T-helper 2 cell (primary cell): ENCODE measurements around the gene WASHC2A.
"Not testable (repeated sequence)": the region's sequence is repeated elsewhere in the genome, so short reads cannot be mapped to it uniquely, and the experiment has no call there.

Experiments
- DNase-seq, 5 experiments: peaks; one replicate each; pipeline versions ENCODE4 v3.0.0 to v3.0.0-alpha.2; 2012 to 2022
- total RNA-seq, 2 donors: gene quantifications; one replicate each; lab custom pipeline; 2026; lab: John Stamatoyannopoulos, UW

Gene WASHC2A
- total RNA-seq: 50.5 to 77.6 reads per million in 2 donors

GRCh38 chr10:50067546-50068351 is at the start of gene WASHC2A:
TSS of gene WASHC2A (plus strand) at chr10:50067954. CDS start at chr10:50068006, 52 bp downstream.
- peak; percentile 81 to 94 (median 91) for DNase-seq

DNA sequence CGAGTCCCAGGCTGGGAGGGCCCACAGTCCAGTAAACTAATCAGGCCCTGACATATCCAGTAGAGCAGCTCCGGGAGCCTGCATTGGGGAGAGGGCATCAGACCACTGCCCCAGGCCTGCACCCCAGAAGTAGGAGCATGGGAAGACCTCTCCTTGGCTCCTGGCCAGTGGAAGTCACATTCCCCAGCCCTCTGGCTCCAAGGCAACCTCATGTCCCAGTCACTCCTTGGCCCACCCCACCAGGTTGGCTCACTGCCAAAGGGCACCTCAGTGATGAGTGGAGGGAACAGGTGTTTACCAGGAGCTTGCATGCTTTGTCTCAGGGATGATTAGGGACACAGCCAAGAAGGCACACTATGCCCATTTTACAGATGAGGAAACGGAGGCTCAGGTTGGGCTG is 48.5 kb upstream of the WASHC2A start:
- not testable (repeated sequence) for DNase-seq

DNA sequence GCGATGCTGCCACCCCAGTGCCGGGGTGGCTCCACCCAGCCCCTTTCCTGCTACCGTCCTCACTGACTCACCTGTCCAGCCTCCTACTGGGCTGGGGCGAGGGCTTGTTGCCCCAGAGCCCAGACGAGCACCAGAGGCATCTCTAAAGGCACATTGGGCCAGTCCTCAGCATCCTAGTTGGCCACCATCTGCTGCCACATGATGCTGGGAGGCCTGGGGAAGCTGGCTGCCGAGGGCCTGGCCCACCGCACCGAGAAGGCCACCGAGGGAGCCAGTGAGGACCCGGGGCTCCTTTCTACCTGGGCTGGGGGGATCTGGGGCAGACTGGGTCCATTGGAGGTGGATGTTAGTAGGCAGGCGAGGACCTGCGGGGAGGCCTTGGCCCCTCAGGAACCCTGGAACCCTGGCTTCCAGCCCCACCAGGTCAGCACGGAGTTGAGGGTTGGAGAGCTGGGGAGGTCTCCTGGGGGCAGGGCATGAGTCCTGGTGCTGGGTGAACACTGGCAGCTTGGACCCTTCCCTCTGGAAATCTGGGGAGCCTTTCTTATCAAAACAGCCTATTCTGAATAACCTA is 47.2 kb upstream of the WASHC2A start:
- not testable (repeated sequence) for DNase-seq

DNA sequence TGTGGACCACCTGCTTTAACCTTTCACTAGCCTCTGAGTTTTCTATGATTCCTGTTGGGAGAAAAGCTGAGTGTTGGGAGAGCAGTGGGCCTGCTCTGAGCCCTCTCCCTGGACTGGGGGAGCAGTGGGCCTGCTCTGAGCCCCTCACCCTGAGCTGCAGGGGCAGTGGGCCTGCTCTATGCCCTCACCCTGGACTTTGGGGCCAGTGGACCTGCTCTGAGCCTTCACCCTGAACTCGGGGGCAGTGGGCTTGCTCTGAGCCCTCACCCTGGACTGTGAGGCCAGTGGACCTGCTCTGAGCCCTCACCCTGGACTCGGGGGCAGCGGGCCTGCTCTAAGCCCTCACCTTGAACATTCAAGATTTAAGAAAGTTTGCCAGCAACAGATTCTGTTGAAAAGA is 46.1 kb upstream of the WASHC2A start:
- no peak for DNase-seq

DNA sequence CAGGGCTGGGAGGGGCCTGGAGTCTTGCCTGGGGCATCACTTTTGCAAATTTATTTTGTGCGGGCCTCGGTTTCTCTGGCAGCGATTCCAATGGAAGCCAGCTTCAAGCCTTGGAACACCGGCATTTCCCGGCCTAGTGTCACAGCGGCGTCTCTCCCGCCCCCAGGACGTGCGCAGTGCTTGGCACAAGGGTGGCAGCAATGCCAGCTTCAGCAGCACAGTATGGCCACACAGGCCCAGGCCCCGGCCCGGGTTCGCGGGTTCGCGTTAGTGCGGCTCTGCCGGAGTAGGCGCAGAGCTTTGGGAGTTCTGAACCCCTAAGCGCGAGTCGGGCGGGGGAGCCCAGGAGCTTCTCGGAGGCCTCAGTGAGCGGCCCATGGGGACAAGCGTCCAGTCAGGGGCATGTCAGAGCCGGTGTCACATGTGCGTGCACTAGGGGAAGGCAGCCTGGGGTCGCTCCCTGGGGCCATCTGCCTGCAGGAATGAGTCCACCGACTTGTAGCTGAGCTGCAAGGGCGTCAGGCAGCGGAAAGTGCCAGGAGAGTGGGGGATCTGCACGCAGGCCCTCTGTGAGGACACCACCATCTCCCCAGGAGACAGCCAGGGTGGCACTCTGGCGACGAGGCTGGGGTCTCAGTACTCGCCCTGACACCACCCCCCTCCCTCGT is 42.9 kb upstream of the WASHC2A start:
- not testable (repeated sequence) for DNase-seq

DNA sequence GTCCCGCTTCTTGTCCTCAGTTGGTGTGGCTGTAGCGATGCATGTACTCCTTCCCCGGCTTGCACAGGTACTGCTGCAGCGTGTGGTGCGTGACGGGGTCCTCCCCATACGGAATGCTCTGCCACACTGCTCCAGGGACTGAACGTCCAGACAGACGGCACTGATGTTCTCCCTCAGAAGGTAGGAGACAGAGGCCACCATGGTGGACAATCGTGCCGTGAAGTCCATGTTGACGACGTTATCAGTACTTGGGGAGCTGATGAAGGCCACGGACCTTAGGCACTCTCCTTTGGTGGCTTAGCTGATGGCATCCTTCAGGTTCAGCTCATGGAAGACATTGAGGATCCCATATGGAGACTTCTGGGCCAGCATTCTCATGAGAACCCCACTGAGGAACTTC is 42.1 kb upstream of the WASHC2A start:
- DNase-seq: no peak

DNA sequence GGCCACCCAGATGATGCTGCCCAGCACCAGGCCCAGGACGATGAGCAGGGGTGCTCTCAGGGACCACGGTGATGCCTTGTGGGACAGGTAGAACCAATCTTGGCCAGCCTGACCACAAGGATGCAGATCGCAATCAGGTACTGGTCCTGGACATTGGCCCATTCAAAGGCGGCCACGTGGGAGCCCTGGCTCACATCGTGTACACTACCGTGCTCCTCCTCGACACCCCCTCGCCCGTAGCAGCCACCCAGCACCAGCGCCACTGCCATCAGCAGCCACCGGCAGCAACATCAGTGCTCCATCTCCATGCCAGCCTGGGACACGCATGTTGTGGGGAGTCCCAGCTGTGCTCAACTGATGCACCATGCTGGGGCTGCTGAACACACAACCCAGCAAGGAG is 40.6 kb upstream of the WASHC2A start:
- DNase-seq: no peak

DNA sequence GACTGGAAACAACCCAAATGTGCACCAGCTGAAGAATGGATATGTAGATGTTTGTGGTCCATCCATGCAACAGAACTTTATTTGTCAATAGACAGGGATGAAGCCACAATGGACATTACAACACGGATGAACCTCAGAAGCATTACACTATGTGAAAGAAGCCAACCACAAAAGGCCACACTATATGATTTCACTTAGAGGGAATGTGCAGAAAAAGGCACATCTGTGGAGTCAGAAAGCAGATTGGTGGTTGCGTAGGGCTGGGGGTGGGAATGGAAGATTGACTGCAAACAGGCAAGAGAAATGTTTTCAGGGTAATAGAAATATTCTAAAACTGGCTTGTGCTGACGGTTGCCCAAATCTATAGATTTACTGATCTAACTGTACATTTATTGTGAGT is 34.3 kb upstream of the WASHC2A start:
- no peak for DNase-seq

DNA sequence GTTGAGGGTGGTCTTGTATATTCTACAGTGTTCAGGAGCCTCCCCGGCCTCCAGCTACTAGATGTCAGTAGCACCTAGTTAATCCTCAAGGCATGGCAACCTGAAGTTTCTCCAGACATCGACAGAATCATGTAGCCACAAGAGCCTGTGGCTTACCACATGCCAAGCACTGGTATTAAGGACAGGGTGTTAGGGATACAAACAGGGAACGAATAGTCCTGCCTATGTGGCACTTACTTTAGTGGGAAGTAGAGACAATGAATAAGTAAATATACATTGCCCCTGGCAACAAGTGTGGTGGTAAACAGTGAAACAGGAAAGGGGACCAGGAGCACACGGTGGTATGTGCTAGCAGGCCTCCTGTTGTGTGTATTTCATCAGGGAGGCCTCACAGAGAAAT is 32.4 kb upstream of the WASHC2A start:
- DNase-seq: not testable (repeated sequence)

DNA sequence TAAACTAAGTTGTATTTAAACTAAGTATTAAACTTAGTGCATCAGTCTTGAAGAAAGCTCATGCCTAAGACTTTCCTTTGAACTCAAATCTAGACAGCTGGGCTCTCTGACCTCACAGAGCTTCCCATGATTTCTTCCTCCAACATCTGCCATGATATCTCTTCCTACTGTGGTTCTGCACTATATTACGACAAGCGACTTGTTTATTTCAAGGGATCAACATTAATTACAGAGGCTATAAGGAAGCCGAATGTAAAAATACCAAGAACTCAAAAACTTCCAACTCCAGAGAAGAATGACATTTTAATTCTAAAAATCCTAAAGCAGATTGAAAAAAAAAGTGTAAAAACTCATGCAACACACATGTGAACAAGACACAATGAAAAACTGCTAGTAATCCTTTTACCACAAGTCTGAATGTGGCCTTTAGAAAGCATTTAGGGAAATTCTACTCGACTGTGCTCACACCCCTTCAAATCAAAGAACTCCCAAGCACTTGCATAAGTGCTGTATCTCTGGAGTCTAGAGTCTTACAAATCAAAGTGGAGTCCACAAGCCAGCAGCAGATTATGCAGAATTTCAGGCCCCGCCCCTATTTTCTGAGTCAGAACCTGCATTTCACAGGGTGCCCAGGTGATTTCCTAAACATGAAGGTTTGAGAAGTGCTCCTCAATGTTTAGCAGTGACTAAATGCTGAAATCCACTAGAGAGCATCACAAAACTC is 22.7 kb upstream of the WASHC2A start:
- no peak for DNase-seq

DNA sequence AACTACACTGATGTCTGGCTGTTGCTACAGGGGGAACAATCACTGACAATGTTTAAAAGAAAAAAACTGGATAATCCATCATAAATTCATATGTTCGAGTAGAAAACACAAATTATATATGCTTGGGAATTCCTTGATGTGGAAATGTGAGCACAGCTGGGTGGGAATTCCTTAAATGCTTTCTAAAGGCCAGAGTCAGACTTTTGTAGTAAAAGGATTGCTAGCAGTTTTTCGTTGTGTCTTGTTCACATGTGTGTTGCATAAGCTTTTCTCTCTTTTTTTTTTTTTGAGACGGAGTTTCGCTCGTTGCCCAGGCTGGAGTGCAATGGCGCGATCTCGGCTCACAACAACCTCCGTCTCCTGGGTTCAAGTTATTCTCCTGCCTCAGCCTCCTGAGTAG is 21.3 kb upstream of the WASHC2A start:
- not testable (repeated sequence) for DNase-seq

GRCh38 chr10:50047594-50047993 is 20.2 kb upstream of the WASHC2A start:
- DNase-seq: peak in 1 of 5 experiments; percentile 14

DNA sequence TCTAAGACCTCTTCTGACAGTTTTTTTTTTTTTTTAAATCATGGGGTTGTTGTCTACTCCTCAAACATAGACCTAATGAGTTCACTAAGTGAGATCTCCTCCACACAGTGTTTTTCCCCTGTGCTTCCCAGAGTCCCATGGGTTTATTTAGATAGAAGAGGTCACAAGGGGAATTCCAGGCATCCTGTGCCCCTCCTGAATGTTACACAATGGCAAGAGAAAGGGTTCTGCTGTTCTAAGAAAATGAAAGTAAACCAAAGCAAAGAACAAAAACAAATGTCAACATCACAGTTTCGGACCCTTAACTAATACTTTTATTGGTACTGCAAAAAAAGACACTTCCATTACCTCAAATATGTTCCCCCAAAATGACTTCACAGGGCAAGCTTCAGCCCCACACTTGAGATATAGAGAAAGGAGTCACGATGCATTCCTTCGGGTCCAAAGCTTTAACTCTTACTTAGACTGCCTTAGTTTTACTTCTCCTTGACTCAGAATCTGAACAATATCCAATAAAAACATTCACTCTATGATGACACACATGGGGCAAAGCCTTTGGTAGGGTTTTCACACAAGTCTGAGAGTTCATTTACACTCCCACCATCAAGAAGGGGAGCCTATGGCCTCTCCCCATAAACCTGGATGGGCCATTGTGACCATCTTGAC is 15.6 kb upstream of the WASHC2A start:
- DNase-seq: peak in 1 of 5 experiments; percentile 9

DNA sequence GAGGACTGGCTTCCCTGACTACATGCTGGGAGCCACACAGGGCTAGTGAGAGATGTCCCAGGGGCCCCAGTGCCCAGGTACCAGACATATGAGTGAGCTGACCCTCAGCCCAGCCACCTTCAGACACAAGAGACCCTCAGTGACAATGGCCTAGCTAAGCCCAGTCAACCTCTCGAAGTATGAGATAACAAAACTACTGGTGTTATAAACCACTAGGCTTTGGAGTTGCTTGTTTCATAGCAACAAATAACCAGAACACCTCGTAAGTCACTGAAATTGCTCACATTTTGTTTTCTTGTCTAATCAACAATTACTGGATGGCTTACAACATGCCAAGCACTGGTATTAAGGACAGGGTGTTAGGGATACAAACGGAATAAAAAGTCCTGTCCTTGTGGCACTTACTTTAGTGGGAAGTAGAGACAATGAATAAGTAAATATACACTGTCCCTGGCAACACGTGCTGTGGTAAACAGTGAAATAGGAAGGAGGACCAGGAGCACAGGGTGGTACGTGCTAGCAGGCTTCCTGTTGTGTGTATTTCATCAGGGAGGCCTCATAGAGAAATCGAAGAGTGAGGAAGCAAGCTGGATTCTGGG is 14.9 kb upstream of the WASHC2A start:
- DNase-seq: not testable (repeated sequence)

DNA sequence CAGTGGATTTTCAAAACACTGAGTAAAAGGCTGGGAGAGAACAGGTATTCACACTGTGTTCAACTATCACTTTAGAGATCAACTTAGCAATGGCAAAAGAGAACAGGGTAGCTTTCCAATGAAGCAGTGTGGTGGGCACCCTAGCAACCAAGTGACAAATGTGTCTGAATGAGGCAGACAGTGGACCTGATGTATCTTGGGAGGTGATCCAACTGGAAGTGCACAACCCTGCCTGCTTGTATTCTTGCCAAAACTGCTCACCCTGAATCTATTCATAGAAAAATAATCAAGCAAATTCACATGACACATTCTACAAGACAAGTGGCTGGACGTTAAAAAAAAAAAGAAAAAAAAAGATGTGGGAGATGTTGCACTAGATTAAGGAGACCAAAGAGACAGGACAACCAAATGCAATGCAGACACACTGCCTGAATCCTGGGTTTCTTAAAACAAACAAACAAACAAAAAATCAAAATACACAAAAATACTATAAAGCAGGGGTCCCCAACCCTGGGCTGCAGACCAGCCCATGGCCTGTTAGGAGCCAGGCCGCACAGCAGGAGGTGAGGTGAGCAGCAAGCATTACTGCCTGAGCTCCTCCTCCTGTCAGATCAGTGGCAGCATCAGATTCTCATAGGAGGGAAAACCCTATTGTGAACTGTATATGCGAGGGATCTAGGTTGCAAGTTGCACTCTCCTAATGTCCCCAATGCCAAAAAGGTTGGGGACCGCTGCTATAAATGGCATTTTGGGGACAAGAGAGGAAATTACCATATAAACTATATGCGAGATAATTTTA is 12.1 kb upstream of the WASHC2A start:
- not testable (repeated sequence) for DNase-seq

DNA sequence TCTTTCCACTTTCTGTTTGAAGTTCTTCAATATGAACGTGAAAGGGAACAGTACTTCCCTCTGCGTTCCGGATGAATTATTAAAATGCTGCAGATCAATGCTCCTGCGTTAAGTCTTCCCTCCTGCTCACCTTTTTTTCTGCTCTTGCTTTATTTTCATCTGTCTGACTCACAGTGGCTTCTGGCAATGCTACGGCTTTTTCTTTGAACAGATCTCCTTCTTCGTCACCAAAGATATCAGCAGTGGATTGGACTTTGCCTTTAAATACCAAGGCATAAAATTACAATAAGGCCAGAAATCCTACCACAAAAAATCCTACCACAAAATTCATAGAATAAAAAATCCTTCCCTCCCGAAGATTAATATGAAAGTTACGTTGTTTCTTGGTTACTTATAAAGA is 11.1 kb upstream of the WASHC2A start:
- not testable (repeated sequence) for DNase-seq

- DNase-seq: not testable (repeated sequence)
These were observed 9.0 kb upstream of the WASHC2A start for GRCh38 chr10:50058727-50059126.

- DNase-seq: not testable (repeated sequence)
These were observed 7.8 kb upstream of the WASHC2A start for GRCh38 chr10:50059946-50060345.

DNA sequence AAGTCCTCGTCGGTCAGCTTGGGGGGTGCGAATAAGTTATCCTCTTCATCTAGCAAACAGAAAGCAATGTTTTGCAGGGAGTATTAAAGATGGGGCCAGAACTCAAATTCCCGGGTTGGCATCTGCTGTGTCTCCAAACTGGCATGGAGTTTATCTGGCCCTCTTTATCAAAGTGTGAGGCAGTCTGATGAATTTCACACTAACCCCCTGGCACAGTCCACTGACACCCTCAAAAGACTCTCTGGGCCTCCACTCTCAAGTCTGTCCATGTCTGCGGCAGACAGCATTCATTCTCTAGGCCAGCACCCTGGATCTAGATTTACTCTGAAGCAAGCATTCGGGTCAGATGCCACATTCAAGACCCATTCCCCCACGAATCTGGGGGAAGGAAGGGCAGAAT is 6.2 kb upstream of the WASHC2A start:
- DNase-seq: not testable (repeated sequence)

DNA sequence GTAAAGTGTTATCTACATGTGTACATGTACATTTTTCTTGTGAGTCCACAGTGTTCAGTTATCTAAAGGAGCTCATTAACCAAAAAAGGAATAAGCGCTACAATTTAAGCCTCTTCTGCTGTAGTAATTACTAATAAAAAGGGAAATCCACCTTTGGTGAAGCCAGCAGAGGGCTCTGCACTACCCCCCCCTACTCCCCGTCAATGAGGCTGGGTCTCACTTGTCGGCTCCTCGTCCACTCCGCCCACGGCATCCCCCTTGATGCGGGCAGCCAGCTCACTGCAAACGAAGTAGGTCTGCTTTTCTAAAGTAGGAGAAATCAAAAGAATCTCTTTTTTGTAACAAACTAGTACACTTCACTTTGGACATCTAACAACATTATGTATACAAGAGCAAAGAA is 4.7 kb upstream of the WASHC2A start:
- no peak for DNase-seq

GRCh38 chr10:50068352-50068659 is 552 bp downstream of the WASHC2A start:
- DNase-seq: not testable (repeated sequence)
